HCT116 (cell line): Measurements from ENCODE around the gene SPATA31E1. TPM values are rescaled to one million over a fixed set of nuclear protein-coding genes. Genes with fewer than 3 reads are reported as not detected.

ENCODE experiments used
- ATAC-seq: fragments of 200-7000 bp; cut with Tn5 transposase; 2 replicates; pipeline ENCODE4 v1.9.1; 2020; ENCODE audit warnings: mild to moderate bottlenecking, moderate library complexity
- BruUV-seq: library from RNA; stranded (reverse); fragments of 400-500 nt; replicated peaks from 2 replicates; lab custom pipeline; 2021; lab: Mats Ljungman, UMichigan
- CTCF ChIA-PET: fragments of 300-600 bp; sonication (Branson Sonifier 250); formaldehyde crosslinking; loops from one replicate; lab custom pipeline; 2021; ENCODE audit warnings: antibody characterized with exemption; lab: Charles Lee
- POLR2A ChIA-PET: fragments of 300-600, 350-600 bp; sonication (Branson Sonifier 250); formaldehyde crosslinking; loops from one replicate; lab custom pipeline; 2021; ENCODE audit warnings: antibody characterized with exemption; lab: Charles Lee
- RAD21 ChIA-PET, 2 experiments: fragments of 300-600 bp; sonication (Branson Sonifier 250); formaldehyde crosslinking; loops; one replicate each; lab custom pipeline; 2023; ENCODE audit warnings: low total read pairs in 2 of 2; ENCODE audit not compliant: uncharacterized antibody in 2 of 2, unreplicated experiment in 2 of 2, low non-redundant PET in 1 of 2; lab: Charles Lee
- DNase-seq: peaks from one replicate; pipeline ENCODE4 v3.0.0-alpha.2; 2010; ENCODE audit warnings: low read depth, low spot score
- H2AFZ ChIP-seq: fragments of 200-600 bp; shearing (Covaris generic), sonication (generic); 2 replicates; pipeline ENCODE4 v1.6.1; 2017; ENCODE audit warnings: low read depth, mixed run types, mixed read lengths, antibody characterized with exemption, low read length; ENCODE audit not compliant: poor library complexity, severe bottlenecking
- H3K27ac ChIP-seq: 2 replicates; pipeline ENCODE4 v1.5.1; 2012; ENCODE audit warnings: low read depth, low read length
- H3K27me3 ChIP-seq: fragments of 200-600 bp; sonication (generic); 2 replicates; pipeline ENCODE4 v1.6.1; 2016; ENCODE audit warnings: mixed run types, low read length, mixed read lengths; ENCODE audit not compliant: insufficient read depth
- H3K36me3 ChIP-seq, 2 experiments: fragments of 200-500 bp in 1 of 2; fragments of 200-600 bp in 1 of 2; sonication (Bioruptor generic) in 1 of 2; sonication (generic) in 1 of 2; 2 replicates each; pipeline versions ENCODE4 v1.5.1 to v1.6.1; 2014 to 2016; ENCODE audit warnings: low read length in 2 of 2, inconsistent platforms in 1 of 2, mixed read lengths in 1 of 2, mixed run types in 1 of 2; ENCODE audit not compliant: insufficient read depth in 2 of 2, control insufficient read depth in 1 of 2
- H3K4me1 ChIP-seq, 2 experiments: fragments of 200-600 bp in 1 of 2; sonication (generic) in 1 of 2; 2 replicates each; pipeline versions ENCODE4 v1.5.1 to v1.6.1; 2012 to 2017; ENCODE audit warnings: low read length in 2 of 2, inconsistent platforms in 1 of 2, mild to moderate bottlenecking in 1 of 2, mixed read lengths in 1 of 2, mixed run types in 1 of 2, moderate library complexity in 1 of 2; ENCODE audit not compliant: insufficient read depth in 2 of 2, control insufficient read depth in 1 of 2
- H3K4me2 ChIP-seq: fragments of 200-600 bp; sonication (generic); 2 replicates; pipeline ENCODE4 v1.6.1; 2017; ENCODE audit warnings: mixed run types, low read length, mixed read lengths
- H3K4me3 ChIP-seq, 2 experiments: fragments of 200-600 bp in 1 of 2; sonication (generic) in 1 of 2; replicated peaks in 1 of 2; 2 replicates each; pipeline ENCODE4 v1.5.1; 2011 to 2016; ENCODE audit warnings: low read length in 2 of 2, control low read depth in 1 of 2, low read depth in 1 of 2, mild to moderate bottlenecking in 1 of 2, mixed read lengths in 1 of 2, mixed run types in 1 of 2
- H3K79me2 ChIP-seq: fragments of 200-600 bp; sonication (generic); 2 replicates; pipeline ENCODE4 v1.6.1; 2017; ENCODE audit warnings: mild to moderate bottlenecking, mixed run types, low read length, moderate library complexity, mixed read lengths; ENCODE audit not compliant: insufficient read depth
- H3K9ac ChIP-seq: fragments of 200-600 bp; sonication (generic); 2 replicates; pipeline ENCODE4 v1.6.1; 2016; ENCODE audit warnings: low read length, mixed read lengths
- H3K9me2 ChIP-seq: fragments of 200-600 bp; sonication (generic), shearing (Covaris generic); 2 replicates; pipeline ENCODE4 v1.6.1; 2017; ENCODE audit warnings: mixed run types, mild to moderate bottlenecking, moderate library complexity; ENCODE audit not compliant: insufficient read depth
- H3K9me3 ChIP-seq, 2 experiments: fragments of 200-500 bp in 1 of 2; fragments of 200-600 bp in 1 of 2; sonication (Bioruptor generic) in 1 of 2; sonication (generic) in 1 of 2; 2 replicates each; pipeline ENCODE4 v1.6.1; 2014 to 2017; ENCODE audit warnings: low read length in 2 of 2, mixed read lengths in 2 of 2, inconsistent platforms in 1 of 2, low read depth in 1 of 2, mild to moderate bottlenecking in 1 of 2, mixed run types in 1 of 2, moderate library complexity in 1 of 2; ENCODE audit not compliant: control insufficient read depth in 1 of 2, insufficient read depth in 1 of 2
- H4K20me1 ChIP-seq: fragments of 200-600 bp; sonication (generic), shearing (Covaris generic); 2 replicates; pipeline ENCODE4 v1.6.1; 2017; ENCODE audit warnings: mixed run types, mild to moderate bottlenecking, moderate library complexity; ENCODE audit not compliant: insufficient read depth
- CBX3 ChIP-seq: IDR thresholded peaks from 2 replicates; pipeline ENCODE4 v1.6.1; 2012; ENCODE audit warnings: low read depth
- CEBPB ChIP-seq: IDR thresholded peaks from 2 replicates; pipeline ENCODE4 v1.6.1; 2012; ENCODE audit warnings: low read depth
- CTCF ChIP-seq, 3 experiments: fragments of 200-600 bp in 1 of 3; sonication (generic) in 1 of 3; IDR thresholded peaks in 2 of 3; conservative IDR thresholded peaks in 1 of 3; 2 replicates each; pipeline ENCODE4 v1.5.1; 2012 to 2017; ENCODE audit warnings: low read depth in 2 of 3, low read length in 2 of 3, antibody characterized with exemption in 1 of 3, borderline replicate concordance in 1 of 3, control low read depth in 1 of 3, mild to moderate bottlenecking in 1 of 3, mixed read lengths in 1 of 3, mixed run types in 1 of 3, moderate library complexity in 1 of 3; ENCODE audit not compliant: insufficient read depth in 1 of 3
- EGR1 ChIP-seq: IDR thresholded peaks from 2 replicates; pipeline ENCODE4 v1.6.1; 2012; ENCODE audit warnings: low read depth
- ELF1 ChIP-seq: IDR thresholded peaks from 2 replicates; pipeline ENCODE4 v1.6.1; 2012; ENCODE audit warnings: low read depth, borderline replicate concordance
- EZH2 ChIP-seq: fragments of 200-600 bp; sonication (generic); IDR thresholded peaks from 2 replicates; pipeline ENCODE4 v1.6.1; 2017; ENCODE audit warnings: antibody characterized with exemption, mixed run types
- EZH2phosphoT487 ChIP-seq: fragments of 200-600 bp; IDR thresholded peaks from 2 replicates; pipeline ENCODE4 v1.6.1; 2018; ENCODE audit warnings: antibody characterized with exemption, borderline replicate concordance
- FOSL1 ChIP-seq: IDR thresholded peaks from 2 replicates; pipeline ENCODE4 v1.6.1; 2012; ENCODE audit warnings: low read depth
- JUND ChIP-seq: IDR thresholded peaks from 2 replicates; pipeline ENCODE4 v1.6.1; 2012
- MAX ChIP-seq: IDR thresholded peaks from 2 replicates; pipeline ENCODE4 v1.6.1; 2012
- POLR2AphosphoS5 ChIP-seq: IDR thresholded peaks from 2 replicates; pipeline ENCODE4 v1.6.1; 2011; ENCODE audit warnings: mild to moderate bottlenecking, low read depth, low read length, moderate library complexity
- RAD21 ChIP-seq: IDR thresholded peaks from 2 replicates; pipeline ENCODE4 v1.6.1; 2012; ENCODE audit warnings: low read depth, mild to moderate bottlenecking
- SIN3A ChIP-seq: IDR thresholded peaks from 2 replicates; pipeline ENCODE4 v1.6.1; 2012; ENCODE audit warnings: low read depth
- SP1 ChIP-seq: IDR thresholded peaks from 2 replicates; pipeline ENCODE4 v1.6.1; 2012; ENCODE audit warnings: low read depth
- SRF ChIP-seq: IDR thresholded peaks from 2 replicates; pipeline ENCODE4 v1.6.1; 2012; ENCODE audit warnings: low read depth
- TCF7L2 ChIP-seq: IDR thresholded peaks from 2 replicates; pipeline ENCODE4 v1.7.0; 2011; ENCODE audit warnings: borderline replicate concordance, inconsistent platforms; ENCODE audit not compliant: insufficient read depth, insufficient read length; ENCODE audit errors: extremely low read depth
- YY1 ChIP-seq: IDR thresholded peaks from 2 replicates; pipeline ENCODE4 v1.6.1; 2011; ENCODE audit warnings: low read length, low read depth, moderate library complexity, mild to moderate bottlenecking; ENCODE audit not compliant: insufficient replicate concordance; ENCODE audit errors: extremely low read depth
- ZFX ChIP-seq: fragments of 450-650 bp; IDR thresholded peaks from 2 replicates; pipeline ENCODE4 v1.6.1; 2017
- ZNF274 ChIP-seq: fragments of 200-500 bp; sonication (Bioruptor generic); IDR thresholded peaks from 2 replicates; pipeline ENCODE4 v1.6.1; 2014; ENCODE audit warnings: mild to moderate bottlenecking, low read depth, low read length, inconsistent platforms
- intact Hi-C: fragments of 100-400 bp; cut with micrococcal nuclease; formaldehyde crosslinking; loops from 2 replicates; pipeline ENCODE4 v1.10.0; 2022
- total RNA-seq: library from RNA; stranded (reverse); gene quantifications from one replicate; pipeline ENCODE4 v1.2.1, GENCODE V29; 2021; ENCODE audit not compliant: unreplicated experiment
- TF ChIP-seq, protein P1 (sequence below): IDR thresholded peaks from 2 replicates; pipeline ENCODE4 v1.6.1; 2012

SPATA31E1 gene
- total RNA-seq, 1 experiment from 2014 or later: not detected

DNA sequence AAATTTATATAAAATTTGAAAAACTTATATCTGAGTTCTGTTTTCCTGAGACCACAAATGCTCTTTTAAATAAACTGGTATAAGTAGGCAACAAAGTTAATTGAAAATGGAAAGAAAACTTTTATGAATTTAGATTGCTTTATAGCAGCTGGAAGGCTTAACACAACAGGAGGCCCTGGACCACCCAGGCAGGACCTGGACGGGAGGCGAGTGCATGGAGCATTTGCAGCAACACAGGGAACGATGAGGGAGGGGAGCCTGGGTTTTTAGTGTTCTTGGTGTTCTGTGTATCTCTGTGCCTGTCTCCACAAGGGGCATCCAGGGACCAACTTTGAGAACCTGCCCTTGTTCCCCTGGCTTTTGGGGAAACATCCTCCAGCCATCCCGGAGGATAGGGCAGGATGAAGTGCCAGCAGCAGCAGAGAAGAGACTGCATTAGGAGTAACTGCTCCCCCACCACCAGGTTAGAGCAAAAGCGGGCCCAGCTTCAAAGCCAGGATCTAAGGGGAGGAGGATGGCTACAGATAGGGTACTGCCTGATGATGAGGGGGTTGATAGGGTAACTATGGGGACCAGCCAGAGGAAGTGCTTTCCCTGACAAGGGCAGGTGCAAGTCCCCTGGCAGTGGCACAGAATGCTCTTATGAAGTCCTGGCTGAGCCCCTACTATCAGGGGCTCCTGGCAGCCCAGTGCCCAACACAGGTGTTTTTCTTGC, 6.7 kb upstream of the SPATA31E1 start:
- no peak overlapping the region for H2AFZ ChIP-seq
- H4K20me1 ChIP-seq: no peaks in the 10 kb centered on the region
- no peak overlapping the region for H3K9ac ChIP-seq
- peaks cover 0 to 6% of the 10 kb centered on the region in 2 experiments; a peak in 1 of 4 replicates for H3K9me3 ChIP-seq
- DNase-seq (no peak), ATAC-seq (no peak)
- H3K27me3 ChIP-seq: no peaks in the 10 kb centered on the region
- POLR2A ChIA-PET: no interaction called here
- no peak overlapping the region for H3K4me2 ChIP-seq
- intact Hi-C loops: no loop called here
- H3K4me1 ChIP-seq: peaks cover 0 to 7% of the 10 kb centered on the region in 2 experiments; a peak in 2 of 4 replicates
- RAD21 ChIA-PET: no interaction called here
- H3K27ac ChIP-seq: no peak overlapping the region
- no peaks in the 10 kb centered on the region for H3K9me2 ChIP-seq
- no peaks in the 10 kb centered on the region for H3K36me3 ChIP-seq
- no peaks in the 10 kb centered on the region for H3K79me2 ChIP-seq
- no peak overlapping the region for H3K4me3 ChIP-seq
- no peak for TF ChIP-seq FOSL1
- TF ChIP-seq ZFX: no peak
- TF ChIP-seq SP1: no peak
- no peak for TF ChIP-seq SIN3A
- no peak for TF ChIP-seq ELF1
- TF ChIP-seq TCF7L2: no peak
- TF ChIP-seq CBX3: no peak
- TF ChIP-seq MAX: no peak
- no peak for TF ChIP-seq EZH2
- TF ChIP-seq, protein P1, sequence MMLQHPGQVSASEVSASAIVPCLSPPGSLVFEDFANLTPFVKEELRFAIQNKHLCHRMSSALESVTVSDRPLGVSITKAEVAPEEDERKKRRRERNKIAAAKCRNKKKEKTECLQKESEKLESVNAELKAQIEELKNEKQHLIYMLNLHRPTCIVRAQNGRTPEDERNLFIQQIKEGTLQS: no peak
- TF ChIP-seq CEBPB: no peak
- TF ChIP-seq ZNF274: no peak
- no peak for TF ChIP-seq CTCF (IDR thresholded peaks at IDR 0.05 in 2 of 3, conservative IDR thresholded peaks at IDR 0.05 in 1 of 3; ENCODE audit: borderline replicate concordance in 1 of 3, insufficient read depth in 1 of 3, low read depth in 2 of 3, low read length in 2 of 3)
- no peak for TF ChIP-seq EZH2phosphoT487
- TF ChIP-seq SRF: no peak
- no peak for TF ChIP-seq RAD21
- TF ChIP-seq JUND: no peak
- TF ChIP-seq YY1: no peak
- no peak for TF ChIP-seq POLR2AphosphoS5
- TF ChIP-seq EGR1: no peak
- CTCF ChIA-PET: no interaction called here
- no TSS peak for BruUV-seq
